CD14-positive monocyte (primary cell): Measurements from ENCODE around the gene CCDC170. TPM values are rescaled to one million over a fixed set of nuclear protein-coding genes. Genes with fewer than 3 reads are reported as not detected.
A peak's percentile ranks its signal among the peaks of the same experiment; 100 is the strongest.

ENCODE experiments used
- DNase-seq, 3 donors: peaks; one replicate each; pipeline ENCODE4 v3.0.0-alpha.2; 2011 to 2022
- H2AFZ ChIP-seq: 2 replicates; pipeline ENCODE4 v1.6.0; 2012; ENCODE audit warnings: mild to moderate bottlenecking, low read depth, low read length, inconsistent platforms; ENCODE audit not compliant: insufficient read depth, poor library complexity, severe bottlenecking
- H3K27ac ChIP-seq, 2 donors: 1 replicate in 1 of 2; 2 replicates in 1 of 2; pipeline ENCODE4 v1.5.1; 2012 to 2013; ENCODE audit warnings: low read length in 2 of 2, control low read depth in 1 of 2, inconsistent platforms in 1 of 2, low read depth in 1 of 2, mild to moderate bottlenecking in 1 of 2
- H3K27me3 ChIP-seq, 2 donors: one replicate each; pipeline versions ENCODE4 v1.6.0 to v1.6.1; 2011 to 2013; ENCODE audit warnings: low read length in 2 of 2; ENCODE audit not compliant: control insufficient read depth in 2 of 2, insufficient read depth in 2 of 2
- H3K36me3 ChIP-seq, 2 donors: replicated peaks in 1 of 2; 1 replicate in 1 of 2; 2 replicates in 1 of 2; pipeline versions ENCODE4 v1.5.1 to v1.6.1; 2012 to 2013; ENCODE audit warnings: low read length in 2 of 2, control low read depth in 1 of 2, inconsistent platforms in 1 of 2, mild to moderate bottlenecking in 1 of 2; ENCODE audit not compliant: insufficient read depth in 2 of 2, control insufficient read depth in 1 of 2
- H3K4me1 ChIP-seq, 2 donors: 1 replicate in 1 of 2; 2 replicates in 1 of 2; pipeline versions ENCODE4 v1.5.1 to v1.6.1; 2012 to 2013; ENCODE audit warnings: low read length in 2 of 2, control low read depth in 1 of 2, inconsistent platforms in 1 of 2, mild to moderate bottlenecking in 1 of 2, moderate library complexity in 1 of 2; ENCODE audit not compliant: insufficient read depth in 2 of 2, control insufficient read depth in 1 of 2
- H3K4me2 ChIP-seq: replicated peaks from 2 replicates; pipeline ENCODE3; 2012; ENCODE audit warnings: low read length, moderate library complexity, mild to moderate bottlenecking; ENCODE audit not compliant: poor library complexity, severe bottlenecking; ENCODE audit errors: extremely low read depth
- H3K4me3 ChIP-seq, 3 experiments: fragments of 200-600 bp in 1 of 3; sonication (generic) in 1 of 3; replicated peaks in 1 of 3; 1 replicate in 2 of 3; 2 replicates in 1 of 3; pipeline ENCODE4 v1.5.1; 2011 to 2013; ENCODE audit warnings: low read length in 3 of 3, mild to moderate bottlenecking in 3 of 3, control low read depth in 2 of 3, low read depth in 2 of 3, inconsistent platforms in 1 of 3, moderate library complexity in 1 of 3
- H3K79me2 ChIP-seq: 2 replicates; pipeline ENCODE4 v1.6.0; 2012; ENCODE audit warnings: mild to moderate bottlenecking, control low read depth, inconsistent platforms, low read length, moderate library complexity; ENCODE audit not compliant: insufficient read depth
- H3K9ac ChIP-seq: 2 replicates; pipeline ENCODE4 v1.6.0; 2017; ENCODE audit warnings: low read length, mild to moderate bottlenecking; ENCODE audit not compliant: insufficient read depth, poor library complexity, severe bottlenecking
- H3K9me3 ChIP-seq, 2 donors: replicated peaks in 1 of 2; 1 replicate in 1 of 2; 2 replicates in 1 of 2; pipeline versions ENCODE4 v1.5.1 to v1.6.1; 2012 to 2013; ENCODE audit warnings: low read length in 2 of 2, control low read depth in 1 of 2; ENCODE audit not compliant: control insufficient read depth in 1 of 2, insufficient read depth in 1 of 2
- H4K20me1 ChIP-seq: 2 replicates; pipeline ENCODE4 v1.6.0; 2012; ENCODE audit warnings: mild to moderate bottlenecking, low read length, control low read depth, moderate library complexity; ENCODE audit not compliant: insufficient read depth
- H3K27ac Mint-ChIP-seq, 7 donors: one replicate each; pipeline ENCODE4 v1.8.0; 2020; ENCODE audit warnings: mild to moderate bottlenecking in 7 of 7, mixed read lengths in 7 of 7, moderate library complexity in 6 of 7, inconsistent platforms in 2 of 7
- H3K27me3 Mint-ChIP-seq, 3 donors: one replicate each; pipeline ENCODE4 v1.8.0; 2021 to 2022; ENCODE audit warnings: low read depth in 3 of 3, mild to moderate bottlenecking in 3 of 3, mixed read lengths in 3 of 3, moderate library complexity in 3 of 3, inconsistent platforms in 1 of 3
- H3K36me3 Mint-ChIP-seq, 2 donors: one replicate each; pipeline ENCODE4 v1.8.0; 2020; ENCODE audit warnings: mixed read lengths in 2 of 2, inconsistent platforms in 1 of 2, mild to moderate bottlenecking in 1 of 2
- H3K4me1 Mint-ChIP-seq: one replicate; pipeline ENCODE4 v1.8.0; 2020; ENCODE audit warnings: mild to moderate bottlenecking, mixed read lengths
- H3K4me3 Mint-ChIP-seq, 2 donors: one replicate each; pipeline ENCODE4 v1.8.0; 2020; ENCODE audit warnings: mild to moderate bottlenecking in 2 of 2, mixed read lengths in 2 of 2, moderate library complexity in 1 of 2
- H3K9me3 Mint-ChIP-seq, 7 donors: one replicate each; pipeline ENCODE4 v1.8.0; 2020 to 2022; ENCODE audit warnings: mixed read lengths in 7 of 7, mild to moderate bottlenecking in 6 of 7, moderate library complexity in 6 of 7, inconsistent platforms in 2 of 7
- CTCF ChIP-seq: fragments of 200-600 bp; IDR thresholded peaks from one replicate; pipeline ENCODE4 v1.8.0; 2022; ENCODE audit warnings: antibody characterized with exemption, mild to moderate bottlenecking
- WGBS: methylation state at CpG from one replicate; pipeline ENCODE4 v1.1.5; 2013; ENCODE audit warnings: missing lambda C conversion rate; ENCODE audit not compliant: insufficient coverage; 5-methylcytosine and 5-hydroxymethylcytosine counted together
- intact Hi-C, 2 donors: fragments of 100-400 bp; cut with micrococcal nuclease; formaldehyde crosslinking; loops; one replicate each; pipeline versions ENCODE4 v1.15.0 to v1.15.1; 2023
- polyA plus RNA-seq, 3 donors: library from polyadenylated mRNA; depleted of rRNA in 1 of 3; unstranded in 2 of 3; stranded (reverse) in 1 of 3; fragments of 300-500 nt in 2 of 3; fragments of >200 nt in 1 of 3; fragmentation: Illumina TruSeq in 2 of 3; gene quantifications; 1 replicate in 2 of 3; 2 replicates in 1 of 3; pipeline ENCODE4 v1.2.3, GENCODE V29; 2012 to 2021

The CCDC170 gene
- polyA plus RNA-seq, 3 donors, result 4.2 to 7.0 (median 6.3) TPM

GRCh38 chr6:151483994-151484393 is 9.8 kb upstream of the CCDC170 start:
- Mint-ChIP-seq H3K27ac (peak overlapping the region in 1 of 7 donors; percentile 32), H3K27me3 (peaks cover 0 to 3% (median 1%) of the 10 kb centered on the region in 3 donors), H3K4me1 (peaks cover 46% of the 10 kb centered on the region), H3K9me3 (peaks cover 0 to 5% (median 0%) of the 10 kb centered on the region in 7 donors), H3K36me3 (peaks cover 3 to 5% of the 10 kb centered on the region in 2 donors), H3K4me3 (no peak overlapping the region)
- H2AFZ ChIP-seq, result no peak overlapping the region
- no peak for DNase-seq
- H3K4me1 ChIP-seq, result peaks cover 40 to 49% of the 10 kb centered on the region in 2 donors
- H3K27ac ChIP-seq, result peak overlapping the region in 1 of 2 donors; percentile 83
- H3K9me3 ChIP-seq, result no peaks in the 10 kb centered on the region
- no peaks in the 10 kb centered on the region for H3K79me2 ChIP-seq
- no peak overlapping the region for H3K4me2 ChIP-seq
- no peaks in the 10 kb centered on the region for H3K27me3 ChIP-seq
- intact Hi-C loops, result no loop called here
- TF ChIP-seq CTCF, result no peak
- H3K9ac ChIP-seq, result no peak overlapping the region
- no peaks in the 10 kb centered on the region for H3K36me3 ChIP-seq
- H4K20me1 ChIP-seq, result no peaks in the 10 kb centered on the region
- peak overlapping the region in 1 of 3 experiments; percentile 5 for H3K4me3 ChIP-seq

GRCh38 chr6:151488226-151488625 is 5.6 kb upstream of the CCDC170 start:
- H3K36me3 ChIP-seq, result no peaks in the 10 kb centered on the region
- Mint-ChIP-seq H3K4me3 (no peak overlapping the region), H3K4me1 (peaks cover 19% of the 10 kb centered on the region), H3K27me3 (peaks cover 1 to 3% (median 2%) of the 10 kb centered on the region in 3 donors), H3K27ac (no peak overlapping the region), H3K9me3 (peaks cover 0 to 2% (median 0%) of the 10 kb centered on the region in 7 donors), H3K36me3 (peaks cover 3 to 5% of the 10 kb centered on the region in 2 donors)
- no peaks in the 10 kb centered on the region for H3K79me2 ChIP-seq
- peaks cover 16 to 18% of the 10 kb centered on the region in 2 donors for H3K4me1 ChIP-seq
- peak in 1 of 3 donors; percentile 23 for DNase-seq
- H3K27me3 ChIP-seq, result no peaks in the 10 kb centered on the region
- H3K9me3 ChIP-seq, result no peaks in the 10 kb centered on the region
- H3K27ac ChIP-seq, result no peak overlapping the region
- H4K20me1 ChIP-seq, result no peaks in the 10 kb centered on the region
- intact Hi-C loops, result no loop called here
- H3K4me2 ChIP-seq, result no peak overlapping the region
- no CpG with 5 or more reads among the region's 2 CpGs for WGBS
- H3K4me3 ChIP-seq, result no peak overlapping the region
- TF ChIP-seq CTCF, result no peak
- H3K9ac ChIP-seq, result no peak overlapping the region
- no peak overlapping the region for H2AFZ ChIP-seq
